GM20000 (cell line): ENCODE measurements around the gene AURKAIP1.
"Not testable (repeated sequence)": the region's sequence is repeated elsewhere in the genome, so short reads cannot be mapped to it uniquely, and the experiment has no call there.

ENCODE experiments used
- DNase-seq: peaks from one replicate; pipeline ENCODE4 v3.0.0; 2012; ENCODE audit warnings: low spot score
- TF ChIP-seq, protein P1 (sequence below): IDR thresholded peaks from 2 replicates; pipeline ENCODE4 v1.5.1; 2012; ENCODE audit warnings: mild to moderate bottlenecking, control low read depth; ENCODE audit errors: extremely low read depth, missing control alignments

The AURKAIP1 gene

DNA sequence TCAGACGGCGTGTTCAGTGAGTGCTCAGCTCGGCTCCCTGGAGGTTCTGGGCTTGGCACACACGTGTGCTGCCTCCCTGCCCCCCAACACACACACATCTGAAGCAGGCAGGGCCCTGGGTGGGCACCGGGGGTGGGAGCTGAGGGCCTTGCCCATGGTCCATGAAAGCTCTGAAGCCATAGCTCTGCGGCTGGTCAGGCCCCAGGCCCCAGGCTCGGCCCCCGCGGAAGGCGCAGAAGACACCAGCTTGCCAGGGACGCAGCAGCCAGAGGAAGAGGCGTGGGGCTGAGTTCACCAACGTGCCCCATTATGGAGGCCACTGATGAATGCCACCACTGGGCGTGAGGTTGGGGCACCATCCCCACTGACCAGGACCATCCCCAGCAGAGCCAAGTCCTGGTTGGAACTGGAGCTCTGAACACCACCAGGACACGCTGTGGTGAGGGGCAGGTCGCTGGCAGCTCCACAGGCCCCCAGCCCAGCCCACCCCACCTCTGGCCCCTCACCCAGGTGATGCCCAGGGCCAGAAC lies 4.2 kb downstream of the AURKAIP1 start:
- no peak for DNase-seq
- TF ChIP-seq, protein P1, sequence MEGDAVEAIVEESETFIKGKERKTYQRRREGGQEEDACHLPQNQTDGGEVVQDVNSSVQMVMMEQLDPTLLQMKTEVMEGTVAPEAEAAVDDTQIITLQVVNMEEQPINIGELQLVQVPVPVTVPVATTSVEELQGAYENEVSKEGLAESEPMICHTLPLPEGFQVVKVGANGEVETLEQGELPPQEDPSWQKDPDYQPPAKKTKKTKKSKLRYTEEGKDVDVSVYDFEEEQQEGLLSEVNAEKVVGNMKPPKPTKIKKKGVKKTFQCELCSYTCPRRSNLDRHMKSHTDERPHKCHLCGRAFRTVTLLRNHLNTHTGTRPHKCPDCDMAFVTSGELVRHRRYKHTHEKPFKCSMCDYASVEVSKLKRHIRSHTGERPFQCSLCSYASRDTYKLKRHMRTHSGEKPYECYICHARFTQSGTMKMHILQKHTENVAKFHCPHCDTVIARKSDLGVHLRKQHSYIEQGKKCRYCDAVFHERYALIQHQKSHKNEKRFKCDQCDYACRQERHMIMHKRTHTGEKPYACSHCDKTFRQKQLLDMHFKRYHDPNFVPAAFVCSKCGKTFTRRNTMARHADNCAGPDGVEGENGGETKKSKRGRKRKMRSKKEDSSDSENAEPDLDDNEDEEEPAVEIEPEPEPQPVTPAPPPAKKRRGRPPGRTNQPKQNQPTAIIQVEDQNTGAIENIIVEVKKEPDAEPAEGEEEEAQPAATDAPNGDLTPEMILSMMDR, result no peak

DNA sequence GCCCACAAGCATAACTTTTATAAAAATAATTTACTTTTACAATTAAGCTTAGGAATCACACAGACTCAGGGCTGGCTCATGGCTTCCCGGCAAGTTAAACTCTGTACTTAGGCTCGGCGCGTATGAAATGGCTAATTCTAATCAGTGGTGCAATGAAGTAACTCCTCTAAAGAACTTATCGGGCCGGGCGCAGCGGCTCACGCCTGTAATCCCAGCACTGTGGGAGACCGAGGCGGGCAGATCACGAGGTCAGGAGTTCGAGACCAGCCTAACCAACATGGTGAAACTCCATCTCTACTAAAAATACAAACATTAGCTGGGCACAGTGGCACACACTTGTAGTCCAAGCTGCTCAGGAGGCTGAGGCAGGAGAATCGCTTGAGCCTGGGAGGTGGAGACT lies 4.9 kb downstream of the AURKAIP1 start:
- not testable (repeated sequence) for DNase-seq

DNA sequence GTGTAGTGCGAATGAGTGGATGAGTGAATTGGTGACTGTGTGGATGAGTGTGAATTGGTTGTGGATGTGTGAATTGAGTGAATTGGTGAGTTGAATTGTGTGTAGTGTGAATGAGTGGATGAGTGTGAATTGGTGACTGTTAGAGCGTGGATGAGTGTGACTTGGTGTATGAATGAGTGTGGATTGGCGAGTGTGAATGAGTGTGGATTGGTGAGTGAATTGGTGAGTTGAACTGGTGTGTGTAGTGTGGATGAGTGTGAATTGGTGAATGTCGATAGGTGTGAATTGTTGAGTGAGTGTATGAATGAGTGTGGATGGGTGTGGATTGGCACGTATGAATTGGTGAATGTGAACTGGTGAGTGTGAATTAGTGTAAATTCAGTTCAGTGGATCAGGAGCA lies 7.7 kb downstream of the AURKAIP1 start:
- TF ChIP-seq, protein P1, result no peak
- DNase-seq, result no peak

DNA sequence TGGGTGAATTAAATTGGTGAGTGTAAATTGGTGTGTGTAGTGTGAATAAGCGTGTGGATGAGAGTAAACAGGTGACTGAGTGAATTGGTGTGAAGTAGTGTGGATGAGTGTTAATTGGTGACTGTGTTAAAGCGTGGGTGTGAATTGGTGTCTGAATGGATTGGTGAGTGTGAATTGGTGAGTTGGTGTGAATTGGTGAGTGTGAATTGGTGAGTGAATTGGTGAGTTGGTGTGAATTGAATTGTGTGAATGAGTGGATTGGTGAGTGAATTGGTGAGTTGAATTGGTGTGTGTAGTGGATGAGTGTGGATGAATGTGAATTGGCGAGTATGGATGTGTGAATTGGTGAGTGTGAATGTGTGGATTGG lies 8.3 kb downstream of the AURKAIP1 start:
- TF ChIP-seq, protein P1, result no peak
- DNase-seq, result no peak

DNA sequence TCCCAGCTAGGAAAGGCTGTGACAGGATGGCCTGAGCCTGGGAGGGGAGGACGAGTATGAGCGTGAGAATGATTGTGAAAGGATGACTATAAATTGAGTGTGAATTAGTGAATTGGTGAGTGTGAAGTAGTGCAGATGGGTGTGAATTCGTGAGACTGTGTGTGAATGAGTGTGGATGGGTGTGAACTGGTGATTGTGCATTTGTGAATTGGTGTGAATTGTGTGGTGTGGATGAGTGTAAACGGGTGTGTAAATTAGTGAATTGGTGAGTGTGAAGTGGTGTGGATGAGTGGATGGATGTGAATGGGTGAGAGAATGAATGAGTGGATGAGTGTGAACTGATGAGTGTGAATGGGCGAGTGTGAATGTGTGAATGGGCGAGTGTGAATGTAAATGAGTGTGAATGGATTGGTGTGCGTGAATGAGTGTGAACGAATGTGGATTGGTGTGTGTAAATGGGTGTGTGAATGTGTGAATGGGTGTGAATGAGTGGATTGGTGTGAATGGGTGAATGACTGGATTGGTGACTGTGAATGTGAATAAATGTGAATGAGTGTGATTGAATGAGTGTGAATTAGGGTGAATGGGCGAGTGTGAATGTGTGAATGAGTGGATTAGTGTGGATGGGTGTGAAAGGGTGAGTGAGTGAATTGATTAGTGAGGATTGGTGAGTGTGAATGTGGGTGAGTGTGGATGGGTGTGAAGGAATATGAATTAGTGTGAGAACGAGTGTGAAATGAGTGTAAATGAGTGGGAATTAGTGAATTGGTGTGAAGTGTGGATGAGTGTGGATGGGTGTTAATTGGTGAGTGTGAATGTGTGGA lies 8.9 kb downstream of the AURKAIP1 start:
- TF ChIP-seq, protein P1, result no peak
- no peak for DNase-seq

DNA sequence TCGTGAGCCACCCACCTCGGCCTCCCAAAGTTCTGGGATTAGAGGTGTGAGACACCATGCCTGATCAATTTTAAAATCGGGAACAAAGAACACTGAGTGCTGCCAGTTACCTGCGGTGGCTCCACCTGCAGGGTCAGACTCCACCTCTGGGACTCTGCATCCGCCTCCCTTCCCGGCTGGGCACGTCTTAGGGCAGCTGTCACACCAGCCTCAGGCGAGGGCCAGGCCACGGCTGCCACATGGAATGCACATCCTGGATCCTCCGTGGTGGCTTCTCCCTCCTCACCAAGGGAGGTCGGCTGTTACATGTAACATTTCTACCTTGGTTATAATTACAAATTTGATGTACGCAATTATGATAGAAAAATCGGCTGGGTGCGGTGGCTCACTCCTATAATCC lies 10.7 kb downstream of the AURKAIP1 start:
- no peak for DNase-seq
- TF ChIP-seq, protein P1, result no peak

DNA sequence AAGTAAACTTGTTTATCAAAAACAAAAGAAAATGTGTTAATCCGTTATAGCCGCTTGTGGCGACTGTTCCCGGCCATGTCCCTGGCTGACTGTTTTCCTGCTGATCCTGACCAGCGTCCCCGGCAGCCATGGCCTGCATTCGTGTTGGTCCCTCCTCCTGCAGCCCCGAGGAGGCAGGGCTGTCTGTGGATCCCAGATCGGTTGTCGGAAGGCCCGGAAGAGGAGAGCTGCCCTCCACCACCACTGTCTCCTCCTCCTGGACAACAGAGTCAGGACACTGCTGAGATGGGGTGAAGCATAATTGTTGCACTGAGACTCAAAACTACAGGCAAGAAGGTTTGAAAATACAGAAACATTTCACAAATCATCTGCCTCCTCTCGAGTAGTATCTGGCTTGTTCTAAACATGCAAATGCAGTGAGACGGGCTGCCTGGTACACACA lies 13.0 kb downstream of the AURKAIP1 start:
- DNase-seq, result no peak
- TF ChIP-seq, protein P1, result no peak
